GM12878 (cell line): Measurements from ENCODE around the gene ZNF850. TPM values are rescaled to one million over a fixed set of nuclear protein-coding genes. Genes with fewer than 3 reads are reported as not detected.

Experiments used
- ATAC-seq: fragments of 200-7000 bp; cut with Tn5 transposase; 3 replicates; pipeline ENCODE4 v1.9.1; 2020; ENCODE audit warnings: mild to moderate bottlenecking, moderate library complexity
- BruUV-seq: library from RNA; stranded (reverse); fragments of 400-500 nt; replicated peaks from 2 replicates; lab custom pipeline; 2021; lab: Mats Ljungman, UMichigan
- CTCF ChIA-PET: fragments of 300-600 bp; sonication (Branson Sonifier 250); formaldehyde crosslinking; extraction: SDS; loops from one replicate; lab custom pipeline; 2021; ENCODE audit warnings: inconsistent platforms; lab: Yijun Ruan, JAX
- POLR2A ChIA-PET: fragments of 350-600 bp; formaldehyde crosslinking; extraction: SDS; loops from one replicate; lab custom pipeline; 2021; ENCODE audit warnings: inconsistent platforms; lab: Charles Lee
- RAD21 ChIA-PET: fragments of 300-600 bp; sonication (Branson Sonifier 250); formaldehyde crosslinking; loops from one replicate; lab custom pipeline; 2023; ENCODE audit warnings: antibody characterized with exemption; ENCODE audit not compliant: unreplicated experiment; lab: Charles Lee
- SMC1A ChIA-PET: fragments of 300-600 bp; sonication (Branson Sonifier 250); formaldehyde crosslinking; loops from one replicate; lab custom pipeline; 2023; ENCODE audit not compliant: unreplicated experiment, uncharacterized antibody; lab: Charles Lee
- DNase-seq: peaks from one replicate; pipeline ENCODE4 v3.0.0-alpha.2; 2011; ENCODE audit warnings: low read depth, low spot score
- FAIRE-seq: peaks from 3 replicates; lab custom pipeline; 2011; peaks lifted over from hg19 to GRCh38; lab: Jason Lieb, UNC
- H2AFZ ChIP-seq: 2 replicates; pipeline ENCODE4 v1.6.0; 2011; ENCODE audit warnings: low read depth, low read length, control low read depth; ENCODE audit not compliant: control insufficient read depth
- H3K27ac ChIP-seq: 2 replicates; pipeline ENCODE4 v1.5.1; 2011; ENCODE audit warnings: control low read depth; ENCODE audit not compliant: control insufficient read depth, insufficient read depth
- H3K27me3 ChIP-seq, 2 experiments: replicated peaks in 1 of 2; 2 replicates each; pipeline versions ENCODE4 v1.6.0 to v1.6.1; 2011; ENCODE audit warnings: low read length in 1 of 2; ENCODE audit not compliant: control insufficient read depth in 2 of 2, insufficient read depth in 2 of 2
- H3K36me3 ChIP-seq, 2 experiments: 2 replicates each; pipeline ENCODE4 v1.5.1; 2011; ENCODE audit warnings: low read length in 1 of 2; ENCODE audit not compliant: control insufficient read depth in 2 of 2, insufficient read depth in 2 of 2
- H3K4me1 ChIP-seq: 2 replicates; pipeline ENCODE4 v1.6.1; 2011; ENCODE audit warnings: mild to moderate bottlenecking, low read length, moderate library complexity, mixed read lengths; ENCODE audit not compliant: control insufficient read depth, insufficient read depth
- H3K4me2 ChIP-seq: 2 replicates; pipeline ENCODE4 v1.6.0; 2011; ENCODE audit warnings: control low read depth; ENCODE audit not compliant: control insufficient read depth, insufficient read depth
- H3K4me3 ChIP-seq: fragments of 200-600 bp; sonication (generic); 2 replicates; pipeline ENCODE4 v1.5.1; 2016
- H3K79me2 ChIP-seq: 2 replicates; pipeline ENCODE4 v1.6.0; 2011; ENCODE audit warnings: low read length; ENCODE audit not compliant: control insufficient read depth, insufficient read depth
- H3K9ac ChIP-seq: 2 replicates; pipeline ENCODE4 v1.8.0; 2011; ENCODE audit warnings: low read length, control low read depth, mixed read lengths; ENCODE audit not compliant: control insufficient read depth, insufficient read depth
- H3K9me3 ChIP-seq: replicated peaks from 3 replicates; pipeline ENCODE4 v1.5.1; 2011; ENCODE audit warnings: mild to moderate bottlenecking, low read length; ENCODE audit not compliant: control insufficient read depth, insufficient read depth
- H4K20me1 ChIP-seq: 2 replicates; pipeline ENCODE4 v1.6.0; 2011; ENCODE audit not compliant: control insufficient read depth, insufficient read depth
- ASH2L ChIP-seq: fragments of 300-600, 200-600 bp; sonication (generic); IDR thresholded peaks from 2 replicates; pipeline ENCODE4 v1.6.1; 2017; ENCODE audit warnings: low read depth, mild to moderate bottlenecking, borderline replicate concordance
- ATF7 ChIP-seq: fragments of 450-650 bp; IDR thresholded peaks from 2 replicates; pipeline ENCODE4 v1.6.1; 2016; ENCODE audit warnings: low read depth, mild to moderate bottlenecking
- CBX5 ChIP-seq: sonication (generic); IDR thresholded peaks from 2 replicates; pipeline ENCODE4 v1.6.1; 2016; ENCODE audit warnings: low read depth, moderate library complexity, mild to moderate bottlenecking, inconsistent platforms
- CEBPB ChIP-seq, 2 experiments: fragments of 150-350 bp in 1 of 2; IDR thresholded peaks; 2 replicates each; pipeline ENCODE4 v1.6.1; 2012 to 2014; ENCODE audit warnings: low read depth in 2 of 2, low read length in 2 of 2, borderline replicate concordance in 1 of 2, inconsistent platforms in 1 of 2
- HDAC6 ChIP-seq: fragments of 200-600 bp; sonication (generic); IDR thresholded peaks from one replicate; pipeline ENCODE4 v1.8.0; 2017; ENCODE audit warnings: antibody characterized with exemption; ENCODE audit not compliant: unreplicated experiment
- NRF1 ChIP-seq: conservative IDR thresholded peaks from 2 replicates; pipeline ENCODE4 v1.6.1; 2011; ENCODE audit warnings: mild to moderate bottlenecking, low read depth, low read length, improper control_type of control experiment
- RB1 ChIP-seq: fragments of 450-650 bp; formaldehyde crosslinking; IDR thresholded peaks from 2 replicates; pipeline ENCODE4 v1.6.1; 2017; ENCODE audit warnings: mild to moderate bottlenecking, borderline replicate concordance
- SUPT20H ChIP-seq: IDR thresholded peaks from 2 replicates; pipeline ENCODE4 v1.6.1; 2011; ENCODE audit warnings: low read depth, mild to moderate bottlenecking, low read length, moderate library complexity, borderline replicate concordance; ENCODE audit not compliant: control insufficient read depth
- TCF3 ChIP-seq: IDR thresholded peaks from 2 replicates; pipeline ENCODE4 v1.6.1; 2012; ENCODE audit warnings: low read depth, mild to moderate bottlenecking, low read length, borderline replicate concordance; ENCODE audit not compliant: insufficient read depth
- ZNF384 ChIP-seq: IDR thresholded peaks from 2 replicates; pipeline ENCODE4 v1.6.1; 2012; ENCODE audit warnings: low read depth, mild to moderate bottlenecking, low read length, improper control_type of control experiment, borderline replicate concordance
- in situ Hi-C: fragments of 300-500 bp; cut with MboI; formaldehyde crosslinking; loops from 9 replicates; pipeline ENCODE4 v1.14.3; 2018; ENCODE audit warnings: mixed read lengths
- intact Hi-C: fragments of 100-400 bp; cut with micrococcal nuclease; formaldehyde crosslinking; loops from one replicate; pipeline ENCODE4 v1.14.2; 2022; ENCODE audit not compliant: unreplicated experiment
- polyA plus RNA-seq, 11 experiments: library from polyadenylated mRNA; depleted of rRNA in 4 of 11; unstranded in 6 of 11; stranded (reverse) in 5 of 11; fragments of >200 nt; fragmentation: Nextera tagmentation in 4 of 11; fragmentation: Illumina TruSeq in 1 of 11; extraction: Ambion mirVana in 4 of 11; extraction: Trizol in 1 of 11; gene quantifications; 1 replicate in 1 of 11; 2 replicates in 10 of 11; pipeline versions ENCODE4 v1.2.1 to v1.2.3, GENCODE V29; 2011 to 2016; ENCODE audit warnings: inconsistent platforms in 2 of 11, missing spikeins in 2 of 11, low read depth in 1 of 11
- total RNA-seq, 4 experiments: library from RNA; depleted of rRNA in 3 of 4; stranded (reverse); fragments of >200 nt in 3 of 4; fragmentation: Illumina TruSeq in 1 of 4; extraction: Trizol in 1 of 4; gene quantifications; 2 replicates each; pipeline versions ENCODE4 v1.2.1 to v1.2.3, GENCODE V29; 2013 to 2021
- TF ChIP-seq, protein P1 (sequence below): IDR thresholded peaks from 2 replicates; pipeline ENCODE4 v1.6.1; 2011; ENCODE audit warnings: borderline replicate concordance, low read depth, mild to moderate bottlenecking, moderate library complexity, mixed read lengths, low read length; ENCODE audit not compliant: insufficient read depth; ENCODE audit errors: extremely low read length

ZNF850 gene
- total and polyA plus RNA-seq, 10 of the 15 experiments (the other 5 are each of a cell fraction or from before 2014, with no cell fraction given): 0.44 to 6.4 (median 2.5) TPM

DNA sequence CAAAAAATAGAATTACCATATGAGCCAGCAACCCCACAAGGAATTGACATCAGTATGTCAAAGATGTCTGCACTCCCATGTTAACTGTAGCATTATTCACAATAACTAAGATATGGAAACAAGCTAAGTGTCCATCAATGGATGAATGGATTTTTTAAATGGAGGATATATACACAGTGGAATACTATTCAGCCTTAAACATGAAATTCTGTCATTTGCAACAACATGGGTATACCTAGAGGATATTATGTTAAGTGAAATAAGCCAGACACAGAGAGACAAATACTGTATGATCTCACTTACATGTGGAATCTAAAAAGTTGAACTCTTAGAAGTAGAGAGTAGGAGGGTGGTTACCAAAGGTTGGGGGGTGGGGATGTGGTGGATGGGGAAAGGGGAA lies 93.2 kb downstream of the ZNF850 start:
- Histone ChIP-seq H3K4me3 (no peak overlapping the region), H4K20me1 (no peaks in the 10 kb centered on the region), H3K27ac (no peak overlapping the region), H3K36me3 (no peaks in the 10 kb centered on the region; a peak in 1 of 4 replicates), H3K79me2 (no peaks in the 10 kb centered on the region), H2AFZ (no peak overlapping the region), H3K4me1 (no peaks in the 10 kb centered on the region), H3K27me3 (no peaks in the 10 kb centered on the region), H3K9me3 (peaks cover 5% of the 10 kb centered on the region; the same call in 2 of the 3 replicates), H3K9ac (no peak overlapping the region), H3K4me2 (no peak overlapping the region)
- DNase-seq: no peak
- in situ Hi-C loops: no loop called here
- ATAC-seq: no peak
- intact Hi-C loops: no loop called here
- POLR2A ChIA-PET: no interaction called here
- no peak for TF ChIP-seq NRF1
- TF ChIP-seq TCF3: no peak
- TF ChIP-seq SUPT20H: no peak
- TF ChIP-seq HDAC6: no peak
- no peak for TF ChIP-seq CBX5
- TF ChIP-seq RB1: no peak
- TF ChIP-seq ASH2L: no peak
- TF ChIP-seq CEBPB (IDR thresholded peaks at IDR 0.05; ENCODE audit: borderline replicate concordance in 1 of 2, low read depth in 2 of 2, low read length in 2 of 2): no peak
- TF ChIP-seq ZNF384: no peak
- TF ChIP-seq, protein P1, sequence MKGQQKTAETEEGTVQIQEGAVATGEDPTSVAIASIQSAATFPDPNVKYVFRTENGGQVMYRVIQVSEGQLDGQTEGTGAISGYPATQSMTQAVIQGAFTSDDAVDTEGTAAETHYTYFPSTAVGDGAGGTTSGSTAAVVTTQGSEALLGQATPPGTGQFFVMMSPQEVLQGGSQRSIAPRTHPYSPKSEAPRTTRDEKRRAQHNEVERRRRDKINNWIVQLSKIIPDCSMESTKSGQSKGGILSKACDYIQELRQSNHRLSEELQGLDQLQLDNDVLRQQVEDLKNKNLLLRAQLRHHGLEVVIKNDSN: no peak
- no peak for TF ChIP-seq ATF7
- no peak for FAIRE-seq
- RAD21 ChIA-PET: no interaction called here
- CTCF ChIA-PET: no interaction called here
- BruUV-seq: no TSS peak
- SMC1A ChIA-PET: no interaction called here
